NCI-H1048 (cell line): ENCODE results near the gene PITX1.

Experiments used
- DNase-seq: peaks from one replicate; lab custom pipeline; 2025; lab: John Stamatoyannopoulos, UW

Gene PITX1

GRCh38 chr5:135029477-135030122 lies 4.4 kb downstream of the PITX1 start:
- DNase-seq, result no peak

GRCh38 chr5:135028791-135029476 lies 5.1 kb downstream of the PITX1 start:
- no peak for DNase-seq

- DNase-seq, result no peak
Observed at GRCh38 chr5:135027697-135028615, 6.1 kb downstream of the PITX1 start.

GRCh38 chr5:135027266-135027696 lies 6.7 kb downstream of the PITX1 start:
- no peak for DNase-seq

- no peak for DNase-seq
Observed at GRCh38 chr5:135026645-135027265, 7.3 kb downstream of the PITX1 start.

GRCh38 chr5:135025730-135026644 lies 8.0 kb downstream of the PITX1 start:
- no peak for DNase-seq

- no peak for DNase-seq
Observed at GRCh38 chr5:135024956-135025729, 8.9 kb downstream of the PITX1 start.

- no peak for DNase-seq
Observed at GRCh38 chr5:135020111-135020895, 13.7 kb downstream of the PITX1 start.

- no peak for DNase-seq
Observed at GRCh38 chr5:135019314-135019713, 14.7 kb downstream of the PITX1 start.

- no peak for DNase-seq
Observed at GRCh38 chr5:135018457-135018856, 15.6 kb downstream of the PITX1 start.

GRCh38 chr5:135016861-135017290 lies 17.2 kb downstream of the PITX1 start:
- DNase-seq, result no peak

- no peak for DNase-seq
Observed at GRCh38 chr5:135015942-135016341, 18.1 kb downstream of the PITX1 start.

- no peak for DNase-seq
Observed at GRCh38 chr5:135013947-135014570, 20.0 kb downstream of the PITX1 start.

- DNase-seq, result no peak
Observed at GRCh38 chr5:135013445-135013844, 20.6 kb downstream of the PITX1 start.

GRCh38 chr5:135012951-135013391 lies 21.1 kb downstream of the PITX1 start:
- DNase-seq, result no peak

- DNase-seq, result no peak
Observed at GRCh38 chr5:135012033-135012588, 21.9 kb downstream of the PITX1 start.

- no peak for DNase-seq
Observed at GRCh38 chr5:135011355-135012032, 22.5 kb downstream of the PITX1 start.
